ENCODE results near the gene PYGO2.

DNA sequence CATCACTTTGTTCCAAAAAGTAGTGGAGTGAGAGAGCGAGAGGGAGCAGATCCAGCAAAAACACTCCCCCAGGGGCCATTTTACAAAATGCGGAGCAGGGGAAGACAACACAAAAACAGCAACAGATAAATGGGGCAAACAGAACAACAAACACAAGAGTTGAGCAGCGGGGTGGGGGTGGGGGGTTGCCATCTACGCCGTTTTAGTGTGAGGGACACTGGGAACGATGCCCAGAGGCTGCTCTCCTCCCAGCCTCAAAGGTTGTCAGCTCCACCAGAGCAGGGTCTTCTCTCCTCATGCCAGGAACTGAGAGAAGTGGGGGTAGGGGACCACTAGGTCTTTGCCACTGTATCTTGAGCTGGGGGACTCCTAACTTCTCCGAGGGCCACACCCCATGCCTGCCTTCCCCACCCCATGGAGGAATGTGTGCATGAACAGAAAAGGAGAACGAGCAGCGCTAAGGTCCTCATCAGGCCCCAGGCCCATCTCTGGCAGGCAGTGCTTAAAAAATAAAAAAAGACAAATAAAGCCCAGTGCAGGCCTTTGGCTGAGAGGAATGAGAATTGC is 4.4 kb downstream of the PYGO2 start:
- TF ChIP-seq, protein P1, sequence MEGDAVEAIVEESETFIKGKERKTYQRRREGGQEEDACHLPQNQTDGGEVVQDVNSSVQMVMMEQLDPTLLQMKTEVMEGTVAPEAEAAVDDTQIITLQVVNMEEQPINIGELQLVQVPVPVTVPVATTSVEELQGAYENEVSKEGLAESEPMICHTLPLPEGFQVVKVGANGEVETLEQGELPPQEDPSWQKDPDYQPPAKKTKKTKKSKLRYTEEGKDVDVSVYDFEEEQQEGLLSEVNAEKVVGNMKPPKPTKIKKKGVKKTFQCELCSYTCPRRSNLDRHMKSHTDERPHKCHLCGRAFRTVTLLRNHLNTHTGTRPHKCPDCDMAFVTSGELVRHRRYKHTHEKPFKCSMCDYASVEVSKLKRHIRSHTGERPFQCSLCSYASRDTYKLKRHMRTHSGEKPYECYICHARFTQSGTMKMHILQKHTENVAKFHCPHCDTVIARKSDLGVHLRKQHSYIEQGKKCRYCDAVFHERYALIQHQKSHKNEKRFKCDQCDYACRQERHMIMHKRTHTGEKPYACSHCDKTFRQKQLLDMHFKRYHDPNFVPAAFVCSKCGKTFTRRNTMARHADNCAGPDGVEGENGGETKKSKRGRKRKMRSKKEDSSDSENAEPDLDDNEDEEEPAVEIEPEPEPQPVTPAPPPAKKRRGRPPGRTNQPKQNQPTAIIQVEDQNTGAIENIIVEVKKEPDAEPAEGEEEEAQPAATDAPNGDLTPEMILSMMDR (IDR thresholded peaks at IDR 0.05) = no peak
- TF ChIP-seq POLR2A (IDR thresholded peaks at IDR 0.05) = no peak
